Measurements from ENCODE around the gene MGRN1.

Gene MGRN1

DNA sequence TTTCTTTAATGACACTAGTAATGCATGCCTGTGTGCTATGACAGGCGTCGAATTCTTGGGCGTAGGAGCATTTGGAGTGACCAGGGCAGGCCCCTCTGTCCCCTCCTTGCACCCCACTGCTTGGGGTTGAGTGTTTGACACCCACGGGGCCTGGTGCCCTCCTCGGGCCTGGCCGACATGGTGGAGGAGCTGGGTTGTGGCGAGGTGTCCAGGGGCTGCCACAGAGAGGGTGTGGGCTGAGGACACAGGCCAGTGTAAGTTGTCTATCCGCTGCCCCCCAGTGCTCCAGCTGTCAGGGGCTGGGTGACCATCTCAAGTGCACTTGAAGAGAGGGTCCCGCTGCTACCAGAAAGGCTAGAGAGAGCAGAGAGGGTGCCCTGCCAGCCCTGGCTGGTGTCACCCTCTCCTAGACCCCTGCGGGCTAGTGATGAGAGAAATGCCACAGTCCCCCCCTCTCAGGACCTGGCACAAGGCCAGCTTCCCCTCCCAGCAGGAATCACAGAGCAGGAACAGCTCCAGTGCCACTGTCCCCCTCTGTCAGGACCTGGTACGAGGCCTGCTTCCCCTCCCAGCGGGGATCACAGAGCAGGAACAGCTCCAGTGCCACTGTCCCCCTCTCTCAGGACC, 30.5 kb downstream of the MGRN1 start:
- H3K27ac ChIP-seq: peak overlapping the region; percentile 51; the same call in 1 of the 2 replicates
- ChIA-PET POLR2A (ENCODE audit: low non-redundant PET) (interaction anchor here (0.5 kb wide), 1 partner anchor 167 kb away, joined by 5 read pairs; no protein-coding TSS in a partner anchor), CTCF (no interaction called here)
- no peak for DNase-seq (ENCODE audit: low spot score)
- TF ChIP-seq, protein P1, sequence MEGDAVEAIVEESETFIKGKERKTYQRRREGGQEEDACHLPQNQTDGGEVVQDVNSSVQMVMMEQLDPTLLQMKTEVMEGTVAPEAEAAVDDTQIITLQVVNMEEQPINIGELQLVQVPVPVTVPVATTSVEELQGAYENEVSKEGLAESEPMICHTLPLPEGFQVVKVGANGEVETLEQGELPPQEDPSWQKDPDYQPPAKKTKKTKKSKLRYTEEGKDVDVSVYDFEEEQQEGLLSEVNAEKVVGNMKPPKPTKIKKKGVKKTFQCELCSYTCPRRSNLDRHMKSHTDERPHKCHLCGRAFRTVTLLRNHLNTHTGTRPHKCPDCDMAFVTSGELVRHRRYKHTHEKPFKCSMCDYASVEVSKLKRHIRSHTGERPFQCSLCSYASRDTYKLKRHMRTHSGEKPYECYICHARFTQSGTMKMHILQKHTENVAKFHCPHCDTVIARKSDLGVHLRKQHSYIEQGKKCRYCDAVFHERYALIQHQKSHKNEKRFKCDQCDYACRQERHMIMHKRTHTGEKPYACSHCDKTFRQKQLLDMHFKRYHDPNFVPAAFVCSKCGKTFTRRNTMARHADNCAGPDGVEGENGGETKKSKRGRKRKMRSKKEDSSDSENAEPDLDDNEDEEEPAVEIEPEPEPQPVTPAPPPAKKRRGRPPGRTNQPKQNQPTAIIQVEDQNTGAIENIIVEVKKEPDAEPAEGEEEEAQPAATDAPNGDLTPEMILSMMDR (conservative IDR thresholded peaks at IDR 0.05; ENCODE audit: low read depth): no peak

DNA sequence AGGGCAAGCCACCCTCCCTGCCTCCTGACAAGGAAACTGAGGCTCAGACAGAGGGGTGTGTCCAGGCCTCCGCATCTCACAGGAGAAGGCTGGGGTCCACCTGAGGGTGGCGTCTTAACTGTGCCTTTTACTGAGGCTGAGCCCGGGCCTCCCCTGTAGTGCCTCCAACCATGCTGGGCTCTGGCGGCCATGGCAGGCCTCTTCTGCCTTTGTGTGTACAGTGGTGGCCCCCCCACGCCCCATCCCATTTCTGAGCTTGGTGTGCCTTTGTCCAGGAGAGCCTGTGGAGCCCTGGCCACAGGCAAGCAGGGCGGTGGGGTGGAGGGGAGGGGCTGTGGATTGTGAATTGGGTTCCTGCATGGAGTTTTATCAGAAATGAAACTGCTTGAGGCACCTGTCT, 31.2 kb downstream of the MGRN1 start:
- H3K27ac ChIP-seq: no peak overlapping the region
- POLR2A ChIA-PET (ENCODE audit: low non-redundant PET): no interaction called here
- TF ChIP-seq, protein P1 (conservative IDR thresholded peaks at IDR 0.05; ENCODE audit: low read depth): no peak
- no peak for DNase-seq (ENCODE audit: low spot score)
- CTCF ChIA-PET: no interaction called here

DNA sequence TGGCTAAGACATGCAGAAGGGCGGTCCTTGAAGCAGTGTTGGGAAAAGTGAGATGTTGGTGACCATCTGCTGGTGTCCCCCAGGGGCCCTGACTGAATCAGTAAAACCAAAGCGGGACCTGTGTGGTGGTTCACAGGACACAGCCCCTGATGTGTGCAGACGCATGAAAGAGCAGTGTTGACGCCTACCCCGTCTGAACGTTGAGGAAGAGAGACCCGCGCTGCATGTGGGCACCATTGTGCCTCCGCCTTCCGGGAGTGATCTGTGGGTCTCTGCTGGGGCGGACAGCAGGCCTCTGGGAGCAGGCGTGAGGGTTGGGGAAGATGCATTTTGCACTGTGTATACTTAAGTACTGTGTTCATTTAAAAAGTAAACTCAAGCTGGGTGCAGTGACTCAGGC, 31.6 kb downstream of the MGRN1 start:
- POLR2A ChIA-PET (ENCODE audit: low non-redundant PET): no interaction called here
- DNase-seq (ENCODE audit: low spot score): no peak
- no peak overlapping the region for H3K27ac ChIP-seq
- CTCF ChIA-PET: no interaction called here
- TF ChIP-seq, protein P1 (conservative IDR thresholded peaks at IDR 0.05; ENCODE audit: low read depth): no peak

DNA sequence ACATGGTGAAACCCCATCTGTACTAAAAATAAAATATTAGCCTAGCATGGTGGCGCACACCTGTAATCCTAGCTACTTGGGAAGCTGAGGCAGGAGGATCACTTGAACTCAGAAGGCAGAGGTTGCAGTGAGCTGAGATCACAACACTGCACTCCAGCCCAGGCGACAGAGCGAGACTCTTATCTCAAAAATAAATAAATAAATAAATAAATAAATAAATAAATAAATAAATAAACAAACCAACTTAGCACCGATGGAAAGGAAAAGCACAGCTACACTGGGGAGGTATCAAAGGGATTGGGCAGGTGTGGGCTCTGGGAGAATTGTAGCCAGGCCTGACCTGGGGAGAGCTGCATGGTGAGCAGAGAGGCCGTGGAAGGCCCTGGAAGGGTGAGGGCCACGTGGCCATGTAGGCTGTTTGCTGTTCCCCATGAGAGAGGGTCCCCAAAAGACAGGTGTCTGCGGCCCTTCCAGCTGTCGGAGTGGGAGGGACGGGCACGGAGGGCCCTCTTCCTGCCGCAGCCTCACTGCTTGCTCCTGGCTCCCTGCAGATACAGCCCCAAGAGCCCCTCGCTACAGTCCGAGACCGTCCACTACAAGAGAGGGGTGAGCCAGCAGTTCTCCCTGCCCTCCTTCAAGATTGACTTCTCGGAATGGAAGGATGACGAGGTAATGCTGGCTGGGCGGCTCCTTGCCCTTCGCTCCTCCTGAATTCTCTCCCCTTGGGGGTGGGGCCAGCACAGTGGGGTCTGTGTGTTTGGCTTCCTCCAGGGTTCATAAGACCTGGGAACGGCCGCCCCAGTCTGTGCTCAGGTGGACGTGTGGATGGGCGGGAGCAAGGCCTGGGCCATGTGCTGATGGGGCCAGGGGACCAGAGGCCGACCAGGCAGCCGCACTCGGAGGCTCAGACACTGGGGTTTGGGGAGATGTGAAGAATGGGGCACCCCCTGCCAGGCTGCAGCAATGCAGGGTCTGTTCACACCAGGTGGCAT, 32.4 kb downstream of the MGRN1 start:
- CTCF ChIA-PET: no interaction called here
- H3K27ac ChIP-seq: no peak overlapping the region
- no peak for DNase-seq (ENCODE audit: low spot score)
- TF ChIP-seq, protein P1 (conservative IDR thresholded peaks at IDR 0.05; ENCODE audit: low read depth): no peak
- POLR2A ChIA-PET (ENCODE audit: low non-redundant PET): no interaction called here

DNA sequence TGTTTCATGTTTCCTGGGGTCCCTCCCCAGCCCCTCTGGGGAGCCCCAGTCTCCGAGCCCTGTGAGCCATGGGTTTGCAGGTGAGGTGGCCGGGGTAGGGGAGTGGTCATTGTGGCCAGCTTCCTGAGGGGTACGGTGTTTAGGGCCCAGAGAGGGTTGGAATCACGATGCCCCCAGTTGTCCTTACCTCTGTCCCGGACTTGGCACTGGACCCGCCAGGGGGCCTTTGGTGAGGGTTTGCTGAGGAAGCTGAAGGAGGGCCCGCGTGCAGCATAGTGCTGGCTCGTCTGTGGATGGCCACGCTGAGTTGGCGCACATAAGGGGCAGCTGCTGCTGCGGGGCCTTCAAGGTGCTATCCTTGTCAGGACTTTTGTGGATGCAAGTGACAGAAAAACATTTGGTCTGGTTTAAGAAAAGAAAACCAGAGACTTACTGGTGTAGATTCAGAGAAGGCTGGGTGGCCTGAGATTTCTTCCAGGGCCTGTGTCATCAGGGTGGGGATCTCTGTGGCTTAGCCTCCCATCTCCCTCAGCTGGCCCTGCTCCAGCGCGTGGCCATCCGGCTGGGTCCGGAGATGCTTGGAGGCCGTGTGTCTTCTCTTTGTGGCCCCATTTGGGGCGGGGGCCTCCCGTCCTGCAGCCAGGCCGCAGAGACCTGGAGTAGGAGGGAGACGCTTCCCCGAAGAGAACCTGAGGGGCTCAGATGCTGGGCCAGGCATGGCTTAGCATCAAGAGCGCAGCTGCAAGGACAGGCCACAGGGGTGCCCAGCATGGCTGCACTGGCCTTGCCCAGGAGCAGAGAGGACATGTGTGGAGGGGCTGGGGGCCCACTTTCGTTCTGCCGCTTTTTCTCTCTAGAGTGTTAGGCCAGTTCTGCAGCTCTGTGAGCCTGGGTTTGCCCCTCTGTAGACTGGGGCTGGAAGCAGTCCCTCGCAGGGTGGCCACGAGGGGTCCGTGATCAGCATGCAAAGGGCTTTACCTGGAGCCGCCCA, 35.0 kb downstream of the MGRN1 start:
- peak overlapping the region; percentile 81 for H3K27ac ChIP-seq
- DNase-seq (ENCODE audit: low spot score): no peak
- ChIA-PET CTCF (interaction anchor here (0.6 kb wide), 1 partner anchor 16 kb away, joined by 3 read pairs; no protein-coding TSS in a partner anchor), POLR2A (ENCODE audit: low non-redundant PET) (no interaction called here)
- TF ChIP-seq, protein P1 (conservative IDR thresholded peaks at IDR 0.05; ENCODE audit: low read depth): no peak
